Measurements from ENCODE around the gene PTPA.

The PTPA gene

DNA sequence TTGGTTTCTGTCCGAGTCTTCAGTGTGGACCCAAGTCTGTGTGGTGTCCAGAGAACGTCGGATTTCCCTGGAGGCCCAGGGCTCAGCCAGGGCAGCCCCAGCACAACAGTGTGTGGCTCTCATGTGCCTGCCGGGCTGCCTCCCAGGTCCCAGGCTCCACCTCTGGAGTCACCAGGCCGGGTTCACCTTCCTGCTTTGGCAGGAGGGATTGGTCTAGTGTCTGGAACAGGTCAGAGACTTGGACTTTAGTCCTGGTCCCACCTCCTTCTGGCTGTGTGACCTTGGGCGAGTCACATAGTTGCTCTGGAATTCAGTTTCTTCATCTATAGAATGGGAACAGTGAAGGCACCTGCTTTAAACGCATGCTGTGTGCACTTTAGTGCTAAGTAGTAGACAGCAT is 27.1 kb upstream of the PTPA start:
- Histone ChIP-seq H3K27me3 (ENCODE audit: insufficient read depth, low read length) (no peaks in the 10 kb centered on the region), H3K4me3 (ENCODE audit: low read depth, low read length) (no peak overlapping the region), H2AFZ (ENCODE audit: low read length, unreplicated experiment) (no peak overlapping the region), H3K4me1 (ENCODE audit: control insufficient read depth, insufficient read depth, low read length, unreplicated experiment) (peaks cover 15% of the 10 kb centered on the region), H3K79me2 (ENCODE audit: control insufficient read depth, insufficient read depth, low read length, unreplicated experiment) (peaks cover 11% of the 10 kb centered on the region), H3K27ac (ENCODE audit: low read depth, low read length) (no peak overlapping the region), H3K36me3 (ENCODE audit: insufficient read depth, low read length) (no peaks in the 10 kb centered on the region)

DNA sequence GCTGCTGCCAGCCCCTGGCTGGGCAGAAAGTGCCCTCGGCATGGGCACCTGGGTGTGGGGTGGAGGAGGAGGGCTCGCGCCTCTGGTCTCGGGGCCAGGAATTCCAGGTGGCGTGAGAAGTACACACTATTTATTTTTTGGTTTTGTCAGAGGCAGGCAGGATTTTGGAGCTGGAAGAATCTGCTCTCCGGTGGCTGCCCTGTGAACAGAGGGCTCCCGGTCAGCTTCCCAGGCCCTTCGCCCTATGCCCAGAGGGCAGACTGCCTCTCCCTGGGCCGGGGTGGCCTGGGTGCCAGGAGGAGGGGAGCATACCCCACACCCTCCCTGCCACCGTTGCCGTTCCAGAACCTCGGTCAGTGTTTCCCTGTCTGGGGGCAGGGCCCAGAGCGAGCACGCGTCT is 22.0 kb upstream of the PTPA start:
- H2AFZ ChIP-seq (ENCODE audit: low read length, unreplicated experiment) = no peak overlapping the region
- no peaks in the 10 kb centered on the region for H3K27me3 ChIP-seq (ENCODE audit: insufficient read depth, low read length)
- no peaks in the 10 kb centered on the region for H3K79me2 ChIP-seq (ENCODE audit: control insufficient read depth, insufficient read depth, low read length, unreplicated experiment)
- H3K4me1 ChIP-seq (ENCODE audit: control insufficient read depth, insufficient read depth, low read length, unreplicated experiment) = no peaks in the 10 kb centered on the region
- peaks cover 4% of the 10 kb centered on the region; the same call in 1 of the 2 replicates for H3K36me3 ChIP-seq (ENCODE audit: insufficient read depth, low read length)
- H3K4me3 ChIP-seq (ENCODE audit: low read depth, low read length) = no peak overlapping the region
- H3K27ac ChIP-seq (ENCODE audit: low read depth, low read length) = no peak overlapping the region

DNA sequence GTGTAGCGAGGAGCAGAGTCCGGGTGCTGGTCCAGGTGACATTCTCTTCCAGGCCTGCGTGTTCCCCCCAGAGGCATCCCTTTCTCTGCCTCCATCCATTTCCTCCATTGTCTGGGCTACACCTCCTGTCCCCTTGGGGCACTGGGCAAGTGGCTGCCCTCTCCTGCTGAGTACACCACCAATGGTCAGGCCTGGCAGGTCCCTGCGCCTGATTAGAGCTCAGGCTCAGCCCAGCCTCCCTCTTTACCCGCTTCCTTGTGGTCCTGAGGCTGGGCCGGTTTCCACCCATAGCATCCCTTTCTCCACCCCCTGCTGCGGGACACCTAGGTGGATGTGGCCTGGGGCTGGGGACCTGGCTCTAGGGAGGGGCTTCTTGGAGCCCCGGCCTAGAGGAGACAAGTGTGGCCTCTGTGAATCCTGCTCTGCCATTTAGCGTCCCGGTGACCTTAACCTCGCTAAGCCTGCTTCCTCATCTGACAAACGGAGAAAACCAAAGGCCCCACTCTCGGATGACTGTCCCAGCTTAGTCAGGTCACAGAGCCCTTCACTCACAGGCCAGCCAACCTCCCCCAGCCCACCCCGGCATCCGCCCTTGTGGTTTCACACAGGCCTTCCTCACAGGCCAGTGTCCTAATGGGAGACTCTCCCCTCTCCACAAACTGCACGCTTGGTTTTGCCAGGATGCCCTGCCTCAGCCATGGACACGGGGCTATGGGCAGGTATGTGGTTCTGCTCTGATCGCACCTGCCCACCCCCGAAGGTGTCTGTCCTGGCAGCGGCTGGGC is 17.4 kb upstream of the PTPA start:
- peaks cover 4% of the 10 kb centered on the region; the same call in 1 of the 2 replicates for H3K36me3 ChIP-seq (ENCODE audit: insufficient read depth, low read length)
- H3K4me3 ChIP-seq (ENCODE audit: low read depth, low read length) = no peak overlapping the region
- H2AFZ ChIP-seq (ENCODE audit: low read length, unreplicated experiment) = no peak overlapping the region
- no peaks in the 10 kb centered on the region for H3K27me3 ChIP-seq (ENCODE audit: insufficient read depth, low read length)
- no peak overlapping the region for H3K27ac ChIP-seq (ENCODE audit: low read depth, low read length)
- H3K4me1 ChIP-seq (ENCODE audit: control insufficient read depth, insufficient read depth, low read length, unreplicated experiment) = no peaks in the 10 kb centered on the region
- H3K79me2 ChIP-seq (ENCODE audit: control insufficient read depth, insufficient read depth, low read length, unreplicated experiment) = no peaks in the 10 kb centered on the region

DNA sequence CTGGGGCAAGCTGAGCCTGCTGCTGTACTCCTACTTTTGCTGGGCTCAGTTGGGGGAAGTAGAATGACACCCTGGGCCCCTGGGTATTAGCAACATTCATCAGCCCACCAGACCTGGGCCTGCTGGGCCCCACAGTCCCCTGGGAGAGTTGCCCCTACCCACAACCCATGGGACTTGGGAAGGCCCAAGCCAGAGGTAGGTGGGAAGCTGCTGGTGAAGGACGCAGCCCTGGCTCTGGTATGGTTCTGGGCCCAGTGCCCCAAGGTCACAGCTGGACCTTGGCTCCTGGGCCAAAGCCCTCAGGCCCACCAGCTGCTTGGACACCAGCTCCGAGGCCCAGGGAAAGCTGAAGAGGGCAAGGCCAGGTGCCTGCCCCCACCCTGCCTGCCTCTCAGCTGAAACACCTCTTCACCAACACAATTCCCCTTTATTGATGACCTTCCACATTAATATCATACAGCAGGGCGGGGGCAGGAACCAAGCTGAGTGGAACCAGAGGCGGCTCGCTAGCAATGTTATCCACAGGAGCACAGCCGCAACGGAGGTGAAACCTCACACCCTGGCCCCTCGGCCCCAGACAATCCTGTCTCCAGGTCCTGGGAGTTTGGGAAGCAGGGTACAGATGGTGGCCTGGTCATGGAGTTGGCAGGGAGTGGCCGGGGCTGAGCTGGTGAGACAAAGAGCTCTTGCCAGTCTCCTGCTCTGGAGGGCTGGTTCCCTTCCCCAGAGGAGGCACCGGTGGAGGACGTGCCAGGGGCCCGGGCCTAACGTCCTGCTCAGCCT is 16.6 kb upstream of the PTPA start:
- Histone ChIP-seq H3K4me3 (ENCODE audit: low read depth, low read length) (no peak overlapping the region), H3K27ac (ENCODE audit: low read depth, low read length) (no peak overlapping the region), H2AFZ (ENCODE audit: low read length, unreplicated experiment) (no peak overlapping the region), H3K79me2 (ENCODE audit: control insufficient read depth, insufficient read depth, low read length, unreplicated experiment) (no peaks in the 10 kb centered on the region), H3K27me3 (ENCODE audit: insufficient read depth, low read length) (no peaks in the 10 kb centered on the region), H3K4me1 (ENCODE audit: control insufficient read depth, insufficient read depth, low read length, unreplicated experiment) (no peaks in the 10 kb centered on the region), H3K36me3 (ENCODE audit: insufficient read depth, low read length) (peaks cover 4% of the 10 kb centered on the region; the same call in 1 of the 2 replicates)

DNA sequence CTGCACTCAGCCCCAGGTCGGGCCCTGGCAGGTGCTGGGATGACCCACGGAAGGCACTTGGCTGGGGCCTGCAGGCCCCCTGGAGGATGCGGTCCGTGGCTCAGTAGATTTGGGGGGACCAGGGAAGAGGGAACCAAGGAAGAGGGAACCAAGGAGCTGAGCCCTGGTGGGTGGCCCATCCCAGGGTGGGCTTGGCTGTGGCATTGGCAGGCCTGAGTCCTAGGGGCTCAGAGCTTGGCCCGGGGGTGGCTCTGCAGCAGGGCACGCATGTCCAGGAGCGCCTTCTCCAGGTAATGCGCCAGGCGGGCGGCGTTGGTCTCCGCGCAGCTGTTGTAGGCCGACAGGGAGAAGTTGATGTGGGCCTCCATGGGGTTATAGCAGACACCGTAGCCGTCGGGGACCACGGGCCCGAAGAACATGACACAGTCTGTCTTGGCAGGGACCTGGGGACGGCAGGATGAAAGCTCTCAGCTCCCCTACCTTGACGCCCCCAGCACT is 16.0 kb upstream of the PTPA start:
- no peak overlapping the region for H3K27ac ChIP-seq (ENCODE audit: low read depth, low read length)
- H2AFZ ChIP-seq (ENCODE audit: low read length, unreplicated experiment) = no peak overlapping the region
- no peak overlapping the region for H3K4me3 ChIP-seq (ENCODE audit: low read depth, low read length)
- H3K36me3 ChIP-seq (ENCODE audit: insufficient read depth, low read length) = no peaks in the 10 kb centered on the region
- H3K79me2 ChIP-seq (ENCODE audit: control insufficient read depth, insufficient read depth, low read length, unreplicated experiment) = no peaks in the 10 kb centered on the region
- H3K4me1 ChIP-seq (ENCODE audit: control insufficient read depth, insufficient read depth, low read length, unreplicated experiment) = no peaks in the 10 kb centered on the region
- H3K27me3 ChIP-seq (ENCODE audit: insufficient read depth, low read length) = no peaks in the 10 kb centered on the region

DNA sequence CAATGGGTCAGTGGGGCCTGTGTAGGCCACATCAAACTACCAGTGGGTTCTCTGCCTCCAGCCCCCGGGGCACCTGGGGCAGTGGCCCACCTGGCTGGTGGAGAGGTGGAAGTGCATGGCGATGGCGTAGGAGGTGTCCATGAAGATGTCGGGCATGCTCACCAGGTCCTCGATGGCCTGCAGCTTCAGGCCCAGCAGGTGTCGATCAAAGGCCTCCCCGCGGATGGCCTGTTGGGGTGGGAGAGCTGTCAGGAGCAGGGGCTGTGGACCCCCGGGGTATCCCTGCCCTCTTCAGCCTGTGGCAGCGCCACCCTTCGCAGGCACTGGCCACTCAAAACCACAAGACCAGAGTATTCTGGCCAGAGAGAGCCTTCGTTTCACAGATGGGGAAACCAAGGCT is 15.3 kb upstream of the PTPA start:
- H2AFZ ChIP-seq (ENCODE audit: low read length, unreplicated experiment) = no peak overlapping the region
- no peak overlapping the region for H3K4me3 ChIP-seq (ENCODE audit: low read depth, low read length)
- no peaks in the 10 kb centered on the region for H3K4me1 ChIP-seq (ENCODE audit: control insufficient read depth, insufficient read depth, low read length, unreplicated experiment)

DNA sequence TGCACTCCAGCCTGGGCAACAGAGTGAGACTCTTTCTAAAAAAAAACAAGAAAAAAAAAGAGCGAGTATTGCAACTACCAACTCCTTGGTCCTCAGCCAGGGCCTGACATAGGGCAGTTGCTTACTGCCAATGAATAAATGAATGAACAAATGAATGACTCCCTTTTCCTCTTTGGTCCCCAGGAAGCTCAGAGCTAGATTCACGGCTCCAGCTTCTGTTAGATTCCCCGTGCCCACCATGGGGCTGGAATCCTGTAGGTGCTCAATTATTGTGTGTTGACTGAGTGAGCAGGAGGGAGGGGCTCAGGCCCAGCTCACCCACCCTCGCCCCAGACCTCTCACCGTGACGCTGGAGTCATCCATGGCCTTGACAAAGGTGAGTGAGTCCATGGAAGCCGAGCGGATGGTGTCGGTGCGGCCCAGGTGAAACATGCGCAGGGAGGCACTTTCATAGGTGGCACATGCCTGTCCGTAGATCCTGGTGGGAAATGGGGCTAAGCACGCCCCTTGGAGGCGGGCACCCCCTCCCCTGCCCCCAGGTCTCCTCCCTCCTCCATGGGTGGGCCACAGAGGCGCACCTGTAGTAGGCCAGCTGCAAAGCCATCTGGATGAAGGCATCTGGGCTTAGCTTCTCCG is 13.4 kb upstream of the PTPA start:
- H2AFZ ChIP-seq (ENCODE audit: low read length, unreplicated experiment) = no peak overlapping the region
- H3K4me1 ChIP-seq (ENCODE audit: control insufficient read depth, insufficient read depth, low read length, unreplicated experiment) = no peaks in the 10 kb centered on the region
- no peak overlapping the region for H3K4me3 ChIP-seq (ENCODE audit: low read depth, low read length)
- H3K27ac ChIP-seq (ENCODE audit: low read depth, low read length) = no peak overlapping the region
- no peaks in the 10 kb centered on the region for H3K36me3 ChIP-seq (ENCODE audit: insufficient read depth, low read length)
- H3K27me3 ChIP-seq (ENCODE audit: insufficient read depth, low read length) = no peaks in the 10 kb centered on the region
- no peaks in the 10 kb centered on the region for H3K79me2 ChIP-seq (ENCODE audit: control insufficient read depth, insufficient read depth, low read length, unreplicated experiment)

More for the DNA sequence above, 15.3 kb upstream of the PTPA start:
- Histone ChIP-seq H3K79me2 (ENCODE audit: control insufficient read depth, insufficient read depth, low read length, unreplicated experiment) (no peaks in the 10 kb centered on the region), H3K36me3 (ENCODE audit: insufficient read depth, low read length) (no peaks in the 10 kb centered on the region), H3K27me3 (ENCODE audit: insufficient read depth, low read length) (no peaks in the 10 kb centered on the region), H3K27ac (ENCODE audit: low read depth, low read length) (no peak overlapping the region)

DNA sequence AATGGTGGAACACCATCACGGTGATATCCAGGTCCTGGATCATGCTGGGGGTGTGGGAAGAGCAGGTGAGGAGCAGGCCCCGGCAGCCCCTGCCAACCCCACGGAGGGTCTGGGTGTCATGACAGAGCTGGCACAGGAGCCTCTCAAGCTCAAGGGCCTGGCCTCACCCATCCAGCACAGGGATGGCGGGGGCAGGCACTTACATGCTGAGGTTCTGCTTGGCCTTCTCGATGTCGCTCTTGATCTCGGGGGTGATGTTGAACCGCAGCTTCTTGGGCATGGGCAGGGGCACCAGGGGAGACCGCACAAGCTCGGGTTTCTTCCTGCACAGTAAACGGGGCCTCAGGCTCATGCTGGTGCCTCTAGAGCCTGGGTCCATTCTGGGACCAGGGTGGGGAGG is 12.9 kb upstream of the PTPA start:
- no peaks in the 10 kb centered on the region for H3K79me2 ChIP-seq (ENCODE audit: control insufficient read depth, insufficient read depth, low read length, unreplicated experiment)
- no peaks in the 10 kb centered on the region for H3K27me3 ChIP-seq (ENCODE audit: insufficient read depth, low read length)
- no peaks in the 10 kb centered on the region for H3K36me3 ChIP-seq (ENCODE audit: insufficient read depth, low read length)
- H3K4me1 ChIP-seq (ENCODE audit: control insufficient read depth, insufficient read depth, low read length, unreplicated experiment) = no peaks in the 10 kb centered on the region
- H2AFZ ChIP-seq (ENCODE audit: low read length, unreplicated experiment) = no peak overlapping the region
- no peak overlapping the region for H3K27ac ChIP-seq (ENCODE audit: low read depth, low read length)
- no peak overlapping the region for H3K4me3 ChIP-seq (ENCODE audit: low read depth, low read length)

DNA sequence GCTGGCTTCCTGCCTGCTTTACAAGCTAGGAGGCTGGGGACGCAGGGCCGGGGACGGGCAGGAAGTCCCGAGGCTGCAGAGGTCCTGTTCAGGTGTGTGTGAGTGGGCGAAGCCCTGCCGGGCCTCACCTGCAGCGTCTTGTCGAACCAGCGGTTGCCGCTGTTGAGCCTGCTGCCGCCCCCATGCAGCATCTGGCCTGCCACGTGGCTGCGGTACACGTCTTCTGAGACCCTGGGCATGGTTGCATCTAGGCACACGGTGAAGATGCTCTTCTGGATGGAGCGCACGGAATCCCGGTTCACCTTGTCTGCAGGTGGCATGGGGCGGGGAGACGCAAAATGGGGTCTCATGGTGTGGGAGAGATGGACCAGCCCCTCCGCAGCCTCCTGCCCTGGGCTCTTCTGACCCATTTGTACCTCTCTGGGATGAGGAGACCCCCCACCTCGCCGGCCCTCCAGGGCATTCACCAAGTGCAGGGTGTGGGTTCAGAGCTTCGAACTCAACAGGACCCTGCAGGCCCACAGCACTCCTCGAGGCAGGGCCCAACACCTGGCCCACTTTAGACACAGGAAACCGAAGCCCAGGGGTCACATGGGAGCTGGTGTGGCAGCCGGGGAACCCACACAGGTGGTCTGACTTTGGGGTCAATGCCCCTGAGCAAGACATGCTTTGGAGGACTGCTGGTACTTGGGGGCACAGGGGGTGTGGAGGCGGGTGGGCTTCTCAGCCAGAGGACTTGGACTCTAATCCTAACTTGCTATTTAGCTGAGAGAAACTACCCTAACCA is 10.6 kb upstream of the PTPA start:
- no peak overlapping the region for H3K4me3 ChIP-seq (ENCODE audit: low read depth, low read length)
- no peak overlapping the region for H2AFZ ChIP-seq (ENCODE audit: low read length, unreplicated experiment)
- H3K27ac ChIP-seq (ENCODE audit: low read depth, low read length) = no peak overlapping the region
- no peaks in the 10 kb centered on the region for H3K27me3 ChIP-seq (ENCODE audit: insufficient read depth, low read length)
- no peaks in the 10 kb centered on the region for H3K4me1 ChIP-seq (ENCODE audit: control insufficient read depth, insufficient read depth, low read length, unreplicated experiment)
- no peaks in the 10 kb centered on the region for H3K79me2 ChIP-seq (ENCODE audit: control insufficient read depth, insufficient read depth, low read length, unreplicated experiment)
- no peaks in the 10 kb centered on the region for H3K36me3 ChIP-seq (ENCODE audit: insufficient read depth, low read length)

DNA sequence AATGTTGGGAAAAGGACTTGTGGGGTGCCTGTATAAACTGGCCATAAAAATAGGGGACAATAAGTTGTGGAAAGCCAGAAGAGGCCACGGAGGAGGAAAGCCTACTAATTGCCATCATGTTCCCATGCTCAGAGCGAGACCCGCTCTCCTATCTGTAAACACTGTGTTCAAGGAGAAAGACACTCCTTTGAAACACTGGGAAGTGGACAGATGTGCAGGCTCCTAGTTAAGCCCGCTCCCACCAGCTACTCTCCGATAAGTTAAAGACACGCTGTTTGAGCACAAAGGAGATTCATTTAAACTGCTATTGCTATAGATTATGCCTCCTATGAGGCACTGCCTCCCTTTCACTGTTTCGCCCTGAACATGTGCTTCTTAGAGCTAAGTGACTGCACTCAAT is 9.9 kb upstream of the PTPA start:
- no peaks in the 10 kb centered on the region for H3K27me3 ChIP-seq (ENCODE audit: insufficient read depth, low read length)
- H3K36me3 ChIP-seq (ENCODE audit: insufficient read depth, low read length) = no peaks in the 10 kb centered on the region
- no peak overlapping the region for H3K4me3 ChIP-seq (ENCODE audit: low read depth, low read length)
- H2AFZ ChIP-seq (ENCODE audit: low read length, unreplicated experiment) = no peak overlapping the region
- H3K27ac ChIP-seq (ENCODE audit: low read depth, low read length) = no peak overlapping the region
- H3K4me1 ChIP-seq (ENCODE audit: control insufficient read depth, insufficient read depth, low read length, unreplicated experiment) = no peaks in the 10 kb centered on the region
- no peaks in the 10 kb centered on the region for H3K79me2 ChIP-seq (ENCODE audit: control insufficient read depth, insufficient read depth, low read length, unreplicated experiment)
